ENCODE measurements around the gene SDC4.

DNA sequence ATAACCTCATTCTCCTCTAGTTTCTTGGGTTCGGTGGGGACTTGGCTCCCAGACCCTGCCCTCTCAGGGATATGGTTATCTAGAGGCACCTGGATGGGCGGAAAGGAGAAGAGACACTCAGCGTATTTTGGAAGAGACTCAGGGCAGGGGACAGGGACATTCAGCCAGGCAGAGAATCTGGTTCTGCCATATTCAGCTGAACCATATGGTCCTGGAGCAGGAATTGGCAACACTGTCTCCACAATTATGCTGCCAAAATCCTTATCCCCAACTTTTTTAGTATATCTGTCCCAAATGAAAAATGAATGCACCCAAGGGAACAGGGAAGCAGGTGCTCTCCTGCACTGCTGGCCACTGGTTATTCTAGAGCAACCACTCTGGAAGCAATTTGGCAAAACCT, 17.7 kb downstream of the SDC4 start:
- TF ChIP-seq POLR2A (IDR thresholded peaks at IDR 0.05; ENCODE audit: low read length) (no peak), GATA1 (IDR thresholded peaks at IDR 0.05; ENCODE audit: low read depth, low read length) (no peak)

All from erythroblast (primary cell).